Panc1 (cell line): ENCODE measurements around the gene ANK3. TPM values are rescaled to one million over a fixed set of nuclear protein-coding genes. Genes with fewer than 3 reads are reported as not detected.

ENCODE experiments used
- ATAC-seq: fragments of 200-7000 bp; cut with Tn5 transposase; 2 replicates; pipeline ENCODE4 v1.9.1; 2020; ENCODE audit warnings: mild to moderate bottlenecking, moderate library complexity
- BruUV-seq: library from RNA; stranded (reverse); fragments of 400-500 nt; replicated peaks from 2 replicates; lab custom pipeline; 2021; lab: Mats Ljungman, UMichigan
- CTCF ChIA-PET: fragments of 300-600 bp; sonication (Branson Sonifier 250); formaldehyde crosslinking; loops from one replicate; lab custom pipeline; 2022; ENCODE audit warnings: antibody characterized with exemption; lab: Charles Lee
- POLR2A ChIA-PET: fragments of 300-600 bp; sonication (Branson Sonifier 250); formaldehyde crosslinking; loops from one replicate; lab custom pipeline; 2022; ENCODE audit warnings: antibody characterized with exemption; lab: Charles Lee
- DNase-seq: peaks from one replicate; pipeline ENCODE4 v3.0.0-alpha.2; 2010; ENCODE audit warnings: low read depth, low spot score
- H3K27ac ChIP-seq: 2 replicates; pipeline ENCODE4 v1.5.1; 2011; ENCODE audit warnings: mild to moderate bottlenecking, low read length, inconsistent platforms
- H3K27me3 ChIP-seq: fragments of 200-500 bp; sonication (Bioruptor generic); 2 replicates; pipeline ENCODE4 v1.6.0; 2014; ENCODE audit warnings: low read length, inconsistent platforms; ENCODE audit not compliant: control insufficient read depth, insufficient read depth
- H3K36me3 ChIP-seq: fragments of 200-500 bp; sonication (Bioruptor generic); 2 replicates; pipeline ENCODE4 v1.5.1; 2014; ENCODE audit warnings: inconsistent platforms, mild to moderate bottlenecking, low read length, moderate library complexity; ENCODE audit not compliant: control insufficient read depth, insufficient read depth
- H3K4me1 ChIP-seq: 2 replicates; pipeline ENCODE4 v1.5.1; 2011; ENCODE audit warnings: inconsistent platforms, mild to moderate bottlenecking, low read length, moderate library complexity; ENCODE audit not compliant: control insufficient read depth, insufficient read depth
- H3K4me3 ChIP-seq, 2 experiments: 2 replicates each; pipeline ENCODE4 v1.5.1; 2011 to 2012; ENCODE audit warnings: low read depth in 2 of 2, low read length in 2 of 2, mild to moderate bottlenecking in 2 of 2, inconsistent platforms in 1 of 2, moderate library complexity in 1 of 2
- H3K9me3 ChIP-seq: fragments of 200-500 bp; sonication (Bioruptor generic); 2 replicates; pipeline ENCODE4 v1.5.1; 2014; ENCODE audit warnings: low read depth, mild to moderate bottlenecking, inconsistent platforms, low read length, moderate library complexity; ENCODE audit not compliant: control insufficient read depth, insufficient read depth
- CTCF ChIP-seq: fragments of 450-650 bp; IDR thresholded peaks from 2 replicates; pipeline ENCODE4 v1.5.1; 2017; ENCODE audit warnings: mild to moderate bottlenecking
- POLR2AphosphoS5 ChIP-seq: IDR thresholded peaks from 2 replicates; pipeline ENCODE4 v1.6.1; 2012; ENCODE audit warnings: mild to moderate bottlenecking, low read depth, low read length, moderate library complexity
- REST ChIP-seq, 2 experiments: IDR thresholded peaks; 2 replicates each; pipeline ENCODE4 v1.6.1; 2011 to 2012; ENCODE audit warnings: low read depth in 2 of 2, control low read depth in 1 of 2, low read length in 1 of 2, mild to moderate bottlenecking in 1 of 2, moderate library complexity in 1 of 2; ENCODE audit not compliant: insufficient read depth in 1 of 2
- SIN3A ChIP-seq: IDR thresholded peaks from 2 replicates; pipeline ENCODE4 v1.6.1; 2012; ENCODE audit warnings: low read depth, mild to moderate bottlenecking, low read length, moderate library complexity, borderline replicate concordance; ENCODE audit not compliant: insufficient read depth
- TCF7L2 ChIP-seq: IDR thresholded peaks from 2 replicates; pipeline ENCODE4 v1.6.1; 2011; ENCODE audit warnings: mild to moderate bottlenecking, low read depth, low read length, inconsistent platforms
- in situ Hi-C: cut with HindIII; loops from 2 replicates; pipeline ENCODE4 v1.10.0; 2016; ENCODE audit warnings: low sequenced_read_pairs, low pct_unique_long_range_greater_than_20kb
- intact Hi-C: fragments of 100-400 bp; cut with micrococcal nuclease; formaldehyde crosslinking; loops from one replicate; pipeline ENCODE4 v1.10.0; 2022; ENCODE audit not compliant: unreplicated experiment
- total RNA-seq: library from RNA; stranded (reverse); gene quantifications from one replicate; pipeline ENCODE4 v1.2.1, GENCODE V29; 2021; ENCODE audit not compliant: unreplicated experiment

ANK3 gene
- total RNA-seq, 1 experiment from 2014 or later, result 2.5 TPM

GRCh38 chr10:60353519-60354258 is 36.0 kb downstream of the ANK3 start:
- no peaks in the 10 kb centered on the region; the same call in 1 of the 2 replicates for H3K27me3 ChIP-seq
- H3K4me1 ChIP-seq, result no peaks in the 10 kb centered on the region
- H3K27ac ChIP-seq, result no peak overlapping the region
- TF ChIP-seq POLR2AphosphoS5 (no peak), SIN3A (no peak), CTCF (no peak), REST (IDR thresholded peaks at IDR 0.05; ENCODE audit: insufficient read depth in 1 of 2, low read depth in 2 of 2, low read length in 1 of 2) (no peak), TCF7L2 (no peak)
- intact Hi-C loops, result no loop called here
- POLR2A ChIA-PET, result no interaction called here
- H3K4me3 ChIP-seq, result no peak overlapping the region
- CTCF ChIA-PET, result no interaction called here
- ATAC-seq (no peak), DNase-seq (no peak)
- in situ Hi-C loops, result no loop called here
- H3K9me3 ChIP-seq, result no peaks in the 10 kb centered on the region
- BruUV-seq, result no TSS peak
- H3K36me3 ChIP-seq, result no peaks in the 10 kb centered on the region

GRCh38 chr10:60352105-60352504 is 37.6 kb downstream of the ANK3 start:
- TF ChIP-seq TCF7L2, result no peak
- no peak for TF ChIP-seq REST (IDR thresholded peaks at IDR 0.05; ENCODE audit: insufficient read depth in 1 of 2, low read depth in 2 of 2, low read length in 1 of 2)
- no peak for TF ChIP-seq CTCF
- TF ChIP-seq POLR2AphosphoS5, result no peak
- no peak for TF ChIP-seq SIN3A
- H3K27ac ChIP-seq, result no peak overlapping the region
- no peak for DNase-seq
- CTCF ChIA-PET, result no interaction called here
- no peaks in the 10 kb centered on the region; the same call in 1 of the 2 replicates for H3K27me3 ChIP-seq
- POLR2A ChIA-PET, result no interaction called here
- no TSS peak for BruUV-seq
- H3K4me3 ChIP-seq, result no peak overlapping the region
- intact Hi-C loops (no loop called here), in situ Hi-C loops (no loop called here)
- H3K9me3 ChIP-seq, result no peaks in the 10 kb centered on the region
- H3K4me1 ChIP-seq, result no peaks in the 10 kb centered on the region
- no peak for ATAC-seq
- no peaks in the 10 kb centered on the region for H3K36me3 ChIP-seq
